ENCODE results near the gene ARHGEF4. TPM values are rescaled to one million over a fixed set of nuclear protein-coding genes. Genes with fewer than 3 reads are reported as not detected.

The ARHGEF4 gene
- polyA plus RNA-seq, 3 donors = 0.05 TPM; not detected in 2

DNA sequence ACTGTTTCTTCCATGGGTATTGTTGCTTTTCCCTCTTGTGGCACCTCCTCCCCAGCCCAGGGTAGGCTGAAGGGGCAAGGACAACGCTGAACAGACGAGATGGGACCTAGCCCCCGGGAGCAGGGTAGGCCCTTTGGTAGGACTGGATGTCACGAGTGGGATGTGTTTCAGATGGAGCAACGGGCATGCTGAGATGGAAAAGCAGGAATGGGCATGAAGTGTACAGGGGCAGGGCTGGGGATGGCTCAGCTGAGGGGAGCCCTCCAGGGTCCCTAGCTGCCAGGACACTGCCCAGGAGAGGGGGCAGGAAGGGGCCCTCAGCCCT is 33.4 kb downstream of the ARHGEF4 start:
- TF ChIP-seq, protein P1, sequence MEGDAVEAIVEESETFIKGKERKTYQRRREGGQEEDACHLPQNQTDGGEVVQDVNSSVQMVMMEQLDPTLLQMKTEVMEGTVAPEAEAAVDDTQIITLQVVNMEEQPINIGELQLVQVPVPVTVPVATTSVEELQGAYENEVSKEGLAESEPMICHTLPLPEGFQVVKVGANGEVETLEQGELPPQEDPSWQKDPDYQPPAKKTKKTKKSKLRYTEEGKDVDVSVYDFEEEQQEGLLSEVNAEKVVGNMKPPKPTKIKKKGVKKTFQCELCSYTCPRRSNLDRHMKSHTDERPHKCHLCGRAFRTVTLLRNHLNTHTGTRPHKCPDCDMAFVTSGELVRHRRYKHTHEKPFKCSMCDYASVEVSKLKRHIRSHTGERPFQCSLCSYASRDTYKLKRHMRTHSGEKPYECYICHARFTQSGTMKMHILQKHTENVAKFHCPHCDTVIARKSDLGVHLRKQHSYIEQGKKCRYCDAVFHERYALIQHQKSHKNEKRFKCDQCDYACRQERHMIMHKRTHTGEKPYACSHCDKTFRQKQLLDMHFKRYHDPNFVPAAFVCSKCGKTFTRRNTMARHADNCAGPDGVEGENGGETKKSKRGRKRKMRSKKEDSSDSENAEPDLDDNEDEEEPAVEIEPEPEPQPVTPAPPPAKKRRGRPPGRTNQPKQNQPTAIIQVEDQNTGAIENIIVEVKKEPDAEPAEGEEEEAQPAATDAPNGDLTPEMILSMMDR (IDR thresholded peaks at IDR 0.05) = no peak
- Histone ChIP-seq H2AFZ (ENCODE audit: insufficient read depth, low read depth, low read length, poor library complexity, severe bottlenecking) (no peak overlapping the region), H3K27me3 (ENCODE audit: control insufficient read depth in 2 of 2, insufficient read depth in 2 of 2, low read length in 2 of 2) (no peaks in the 10 kb centered on the region), H3K9ac (ENCODE audit: insufficient read depth, low read length, poor library complexity, severe bottlenecking) (no peak overlapping the region), H4K20me1 (ENCODE audit: insufficient read depth, low read length) (no peaks in the 10 kb centered on the region), H3K4me1 (ENCODE audit: control insufficient read depth in 1 of 2, insufficient read depth in 2 of 2, low read length in 2 of 2) (peaks cover 0 to 19% of the 10 kb centered on the region in 2 donors), H3K27ac (ENCODE audit: low read depth in 1 of 2, low read length in 2 of 2) (no peak overlapping the region), H3K4me2 (replicated peaks; ENCODE audit: extremely low read depth, low read length, poor library complexity, severe bottlenecking) (no peak overlapping the region), H3K9me3 (replicated peaks in 1 of 2; ENCODE audit: control insufficient read depth in 1 of 2, insufficient read depth in 1 of 2, low read length in 2 of 2) (no peaks in the 10 kb centered on the region), H3K79me2 (ENCODE audit: insufficient read depth, low read length) (no peaks in the 10 kb centered on the region), H3K4me3 (replicated peaks in 1 of 3; ENCODE audit: low read depth in 2 of 3, low read length in 3 of 3) (no peak overlapping the region), H3K36me3 (replicated peaks in 1 of 2; ENCODE audit: control insufficient read depth in 1 of 2, insufficient read depth in 2 of 2, low read length in 2 of 2) (no peaks in the 10 kb centered on the region)
- Mint-ChIP-seq H3K4me3 (no peak overlapping the region), H3K27ac (no peak overlapping the region), H3K9me3 (no peaks in the 10 kb centered on the region), H3K36me3 (no peaks in the 10 kb centered on the region), H3K4me1 (peaks cover 7% of the 10 kb centered on the region), H3K27me3 (ENCODE audit: low read depth in 3 of 3) (peaks cover 2 to 6% (median 5%) of the 10 kb centered on the region in 3 donors)
- DNase-seq = no peak
- intact Hi-C loops (cut with micrococcal nuclease) = loop anchor here in 1 of 2 donors (5.0 kb wide), 1 partner anchor 73 kb away; no protein-coding TSS in a partner anchor
- WGBS (ENCODE audit: insufficient coverage) = 85% methylated on average over 5 of the region's 5 CpGs

DNA sequence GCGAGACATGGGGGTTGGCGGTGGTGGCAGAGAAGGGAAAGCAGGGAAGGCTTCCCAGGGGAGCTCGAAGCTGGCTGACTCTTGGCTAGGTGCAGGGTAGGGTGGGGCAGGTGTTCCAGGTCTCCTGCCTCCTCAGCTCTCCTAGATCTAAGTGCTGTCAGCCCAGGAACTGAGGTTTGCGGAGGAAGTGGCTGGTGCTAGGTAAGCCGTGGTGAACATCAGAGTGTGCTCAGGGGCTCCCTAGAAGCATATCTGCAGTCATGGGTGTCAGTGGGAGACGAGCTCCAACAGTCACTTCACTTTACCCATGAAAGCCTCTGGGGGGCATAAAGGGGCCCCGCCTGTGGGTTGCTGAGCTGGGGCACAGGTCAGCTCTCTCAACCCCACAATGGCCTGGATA is 34.1 kb downstream of the ARHGEF4 start:
- Histone ChIP-seq H3K79me2 (ENCODE audit: insufficient read depth, low read length) (no peaks in the 10 kb centered on the region), H3K36me3 (replicated peaks in 1 of 2; ENCODE audit: control insufficient read depth in 1 of 2, insufficient read depth in 2 of 2, low read length in 2 of 2) (no peaks in the 10 kb centered on the region), H3K27ac (ENCODE audit: low read depth in 1 of 2, low read length in 2 of 2) (no peak overlapping the region), H3K27me3 (ENCODE audit: control insufficient read depth in 2 of 2, insufficient read depth in 2 of 2, low read length in 2 of 2) (no peaks in the 10 kb centered on the region), H3K4me3 (replicated peaks in 1 of 3; ENCODE audit: low read depth in 2 of 3, low read length in 3 of 3) (no peak overlapping the region), H3K4me1 (ENCODE audit: control insufficient read depth in 1 of 2, insufficient read depth in 2 of 2, low read length in 2 of 2) (peaks cover 0 to 12% of the 10 kb centered on the region in 2 donors), H3K9ac (ENCODE audit: insufficient read depth, low read length, poor library complexity, severe bottlenecking) (no peak overlapping the region), H3K9me3 (replicated peaks in 1 of 2; ENCODE audit: control insufficient read depth in 1 of 2, insufficient read depth in 1 of 2, low read length in 2 of 2) (no peaks in the 10 kb centered on the region), H3K4me2 (replicated peaks; ENCODE audit: extremely low read depth, low read length, poor library complexity, severe bottlenecking) (no peak overlapping the region), H4K20me1 (ENCODE audit: insufficient read depth, low read length) (no peaks in the 10 kb centered on the region), H2AFZ (ENCODE audit: insufficient read depth, low read depth, low read length, poor library complexity, severe bottlenecking) (no peak overlapping the region)
- intact Hi-C loops (cut with micrococcal nuclease) = loop anchor here in 1 of 2 donors (5.0 kb wide), 1 partner anchor 73 kb away; no protein-coding TSS in a partner anchor
- WGBS (ENCODE audit: insufficient coverage) = 73% methylated on average over 3 of the region's 7 CpGs
- no peak overlapping the region for H3K4me3 Mint-ChIP-seq
- H3K27me3 Mint-ChIP-seq (ENCODE audit: low read depth in 3 of 3) = peaks cover 2 to 6% (median 6%) of the 10 kb centered on the region in 3 donors
- H3K4me1 Mint-ChIP-seq = peaks cover 4% of the 10 kb centered on the region
- H3K36me3 Mint-ChIP-seq = no peaks in the 10 kb centered on the region
- H3K27ac Mint-ChIP-seq = peak overlapping the region in 1 of 7 donors; percentile 74
- TF ChIP-seq, protein P1 (IDR thresholded peaks at IDR 0.05) = no peak
- peaks cover 0 to 3% (median 0%) of the 10 kb centered on the region in 7 donors for H3K9me3 Mint-ChIP-seq
- DNase-seq = no peak

Data from CD14-positive monocyte (primary cell).